Vagina (tissue), 2 donors: Measurements from ENCODE around the gene TMPRSS13.

Experiments used
- POLR2A ChIP-seq, 2 donors: fragments of 450-650 bp; IDR thresholded peaks; one replicate each; pipeline ENCODE4 v1.6.1; 2017; ENCODE audit warnings: antibody characterized with exemption in 2 of 2, mild to moderate bottlenecking in 2 of 2, moderate library complexity in 2 of 2
- POLR2AphosphoS5 ChIP-seq, 2 donors: sonication (generic); formaldehyde crosslinking; IDR thresholded peaks; one replicate each; pipeline ENCODE4 v1.9.0; 2017; ENCODE audit warnings: antibody characterized with exemption in 2 of 2, mild to moderate bottlenecking in 2 of 2, low read depth in 1 of 2; ENCODE audit not compliant: insufficient read depth in 1 of 2
- TF ChIP-seq, protein P1 (sequence below), 3 experiments: fragments of 450-650 bp in 2 of 3; fragments of 200-600 bp in 1 of 3; sonication (generic) in 1 of 3; IDR thresholded peaks; one replicate each; pipeline ENCODE4 v1.5.1; 2017 to 2019; ENCODE audit warnings: antibody characterized with exemption in 3 of 3, mild to moderate bottlenecking in 2 of 3, moderate library complexity in 2 of 3

- TF ChIP-seq, protein P1, sequence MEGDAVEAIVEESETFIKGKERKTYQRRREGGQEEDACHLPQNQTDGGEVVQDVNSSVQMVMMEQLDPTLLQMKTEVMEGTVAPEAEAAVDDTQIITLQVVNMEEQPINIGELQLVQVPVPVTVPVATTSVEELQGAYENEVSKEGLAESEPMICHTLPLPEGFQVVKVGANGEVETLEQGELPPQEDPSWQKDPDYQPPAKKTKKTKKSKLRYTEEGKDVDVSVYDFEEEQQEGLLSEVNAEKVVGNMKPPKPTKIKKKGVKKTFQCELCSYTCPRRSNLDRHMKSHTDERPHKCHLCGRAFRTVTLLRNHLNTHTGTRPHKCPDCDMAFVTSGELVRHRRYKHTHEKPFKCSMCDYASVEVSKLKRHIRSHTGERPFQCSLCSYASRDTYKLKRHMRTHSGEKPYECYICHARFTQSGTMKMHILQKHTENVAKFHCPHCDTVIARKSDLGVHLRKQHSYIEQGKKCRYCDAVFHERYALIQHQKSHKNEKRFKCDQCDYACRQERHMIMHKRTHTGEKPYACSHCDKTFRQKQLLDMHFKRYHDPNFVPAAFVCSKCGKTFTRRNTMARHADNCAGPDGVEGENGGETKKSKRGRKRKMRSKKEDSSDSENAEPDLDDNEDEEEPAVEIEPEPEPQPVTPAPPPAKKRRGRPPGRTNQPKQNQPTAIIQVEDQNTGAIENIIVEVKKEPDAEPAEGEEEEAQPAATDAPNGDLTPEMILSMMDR (IDR thresholded peaks at IDR 0.05): no peak
- TF ChIP-seq POLR2A (IDR thresholded peaks at IDR 0.05) (no peak), POLR2AphosphoS5 (IDR thresholded peaks at IDR 0.05; ENCODE audit: insufficient read depth in 1 of 2, low read depth in 1 of 2) (no peak)
These were observed 17.1 kb upstream of the TMPRSS13 start for GRCh38 chr11:117946156-117946841.
